ENCODE measurements around the gene ALAS2.

Gene ALAS2

GRCh38 chrX:55028611-55029010 is 2.2 kb downstream of the ALAS2 start:
- H3K27me3 ChIP-seq = no peaks in the 10 kb centered on the region
- H3K9me3 ChIP-seq = no peaks in the 10 kb centered on the region
- TF ChIP-seq CTCF (IDR thresholded peaks at IDR 0.05) = no peak
- no peaks in the 10 kb centered on the region for H3K4me1 ChIP-seq (ENCODE audit: control insufficient read depth in 1 of 2, insufficient read depth in 1 of 2, low read depth in 1 of 2, low read length in 1 of 2)
- no peak overlapping the region for H3K4me3 ChIP-seq (ENCODE audit: low read depth in 1 of 2, low read length in 1 of 2)
- no peaks in the 10 kb centered on the region for H3K36me3 ChIP-seq
- H3K27ac ChIP-seq = no peak overlapping the region

GRCh38 chrX:55028040-55028439 is 2.7 kb downstream of the ALAS2 start:
- no peak overlapping the region for H3K4me3 ChIP-seq (ENCODE audit: low read depth in 1 of 2, low read length in 1 of 2)
- H3K9me3 ChIP-seq = no peaks in the 10 kb centered on the region
- H3K27me3 ChIP-seq = no peaks in the 10 kb centered on the region
- no peak for TF ChIP-seq CTCF (IDR thresholded peaks at IDR 0.05)
- H3K4me1 ChIP-seq (ENCODE audit: control insufficient read depth in 1 of 2, insufficient read depth in 1 of 2, low read depth in 1 of 2, low read length in 1 of 2) = no peaks in the 10 kb centered on the region
- no peak overlapping the region for H3K27ac ChIP-seq
- H3K36me3 ChIP-seq = no peaks in the 10 kb centered on the region

DNA sequence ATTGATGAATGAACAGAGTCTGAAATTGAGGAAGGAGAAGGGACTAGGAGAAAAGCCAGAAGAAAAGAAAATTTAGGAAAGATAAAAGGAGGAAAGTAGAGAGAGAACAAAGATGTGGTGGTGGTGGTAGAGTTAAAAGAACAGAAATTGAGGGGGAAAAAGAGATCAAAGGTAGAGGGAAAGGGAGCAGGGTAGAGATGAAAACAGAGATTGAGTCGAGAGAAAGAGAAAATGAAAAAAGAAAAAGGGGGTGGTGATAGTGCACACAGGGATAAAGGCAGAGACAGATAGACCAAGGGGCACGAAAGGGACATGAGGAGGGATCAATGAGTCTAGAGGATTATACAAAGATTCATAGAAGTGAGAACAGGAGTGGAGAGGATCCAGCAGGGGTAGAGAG is 3.9 kb downstream of the ALAS2 start:
- no peak for TF ChIP-seq CTCF (IDR thresholded peaks at IDR 0.05)
- H3K27me3 ChIP-seq = no peaks in the 10 kb centered on the region
- H3K4me1 ChIP-seq (ENCODE audit: control insufficient read depth in 1 of 2, insufficient read depth in 1 of 2, low read depth in 1 of 2, low read length in 1 of 2) = no peaks in the 10 kb centered on the region
- H3K9me3 ChIP-seq = no peaks in the 10 kb centered on the region
- no peak overlapping the region for H3K4me3 ChIP-seq (ENCODE audit: low read depth in 1 of 2, low read length in 1 of 2)
- no peak overlapping the region for H3K27ac ChIP-seq
- H3K36me3 ChIP-seq = no peaks in the 10 kb centered on the region

DNA sequence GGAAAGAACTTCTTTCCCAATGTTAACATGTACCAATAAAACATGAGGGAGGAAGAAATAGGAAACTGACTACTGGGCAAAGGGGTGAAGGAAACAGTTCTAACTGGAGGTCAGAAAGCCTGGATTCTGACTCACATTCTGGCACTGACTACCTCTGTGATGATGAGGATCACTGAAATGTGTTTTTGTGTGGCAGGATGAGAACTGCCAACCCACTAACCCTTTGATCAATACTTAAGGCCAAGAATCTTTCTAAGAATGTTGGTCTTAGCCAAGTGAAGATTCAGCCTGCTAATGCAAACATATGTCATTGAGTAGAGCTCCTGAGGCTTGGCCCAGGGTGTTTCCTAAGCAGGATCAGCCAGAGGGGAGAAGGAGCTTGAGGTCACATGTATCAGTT is 4.6 kb downstream of the ALAS2 start:
- no peaks in the 10 kb centered on the region for H3K9me3 ChIP-seq
- H3K4me3 ChIP-seq (ENCODE audit: low read depth in 1 of 2, low read length in 1 of 2) = no peak overlapping the region
- H3K36me3 ChIP-seq = no peaks in the 10 kb centered on the region
- no peak overlapping the region for H3K27ac ChIP-seq
- no peaks in the 10 kb centered on the region for H3K4me1 ChIP-seq (ENCODE audit: control insufficient read depth in 1 of 2, insufficient read depth in 1 of 2, low read depth in 1 of 2, low read length in 1 of 2)
- H3K27me3 ChIP-seq = no peaks in the 10 kb centered on the region
- no peak for TF ChIP-seq CTCF (IDR thresholded peaks at IDR 0.05)

GRCh38 chrX:55014897-55015299 is 15.9 kb downstream of the ALAS2 start:
- no peak overlapping the region for H3K4me3 ChIP-seq (ENCODE audit: low read depth in 1 of 2, low read length in 1 of 2)
- H3K27me3 ChIP-seq = no peaks in the 10 kb centered on the region
- no peaks in the 10 kb centered on the region for H3K9me3 ChIP-seq
- TF ChIP-seq CTCF (IDR thresholded peaks at IDR 0.05) = no peak
- no peaks in the 10 kb centered on the region for H3K4me1 ChIP-seq (ENCODE audit: control insufficient read depth in 1 of 2, insufficient read depth in 1 of 2, low read depth in 1 of 2, low read length in 1 of 2)
- H3K36me3 ChIP-seq = no peaks in the 10 kb centered on the region
- no peak overlapping the region for H3K27ac ChIP-seq

- no peaks in the 10 kb centered on the region for H3K9me3 ChIP-seq
- TF ChIP-seq CTCF (IDR thresholded peaks at IDR 0.05) = no peak
- H3K27ac ChIP-seq = no peak overlapping the region
- no peaks in the 10 kb centered on the region for H3K27me3 ChIP-seq
- H3K4me1 ChIP-seq (ENCODE audit: control insufficient read depth in 1 of 2, insufficient read depth in 1 of 2, low read depth in 1 of 2, low read length in 1 of 2) = no peaks in the 10 kb centered on the region
- H3K4me3 ChIP-seq (ENCODE audit: low read depth in 1 of 2, low read length in 1 of 2) = no peak overlapping the region
- peaks cover 11% of the 10 kb centered on the region for H3K36me3 ChIP-seq
These were observed 19.5 kb downstream of the ALAS2 start for GRCh38 chrX:55011294-55011693.

All from neutrophil (primary cell).